MM.1S (cell line): ENCODE measurements around the gene GJA8.

Source experiments
- DNase-seq: peaks from one replicate; pipeline ENCODE4 v3.0.0-alpha.2; 2015
- H2AFZ ChIP-seq: fragments of 300-600 bp; sonication (generic); 2 replicates; pipeline ENCODE4 v1.6.0; 2016; ENCODE audit warnings: antibody characterized with exemption, low read length
- H3F3A ChIP-seq: fragments of 300-600 bp; sonication (generic); 2 replicates; pipeline ENCODE4 v1.6.1; 2016; ENCODE audit warnings: mild to moderate bottlenecking, antibody characterized with exemption, low read length, moderate library complexity, mixed read lengths; ENCODE audit not compliant: insufficient read depth
- H3K27ac ChIP-seq: fragments of 300-600 bp; sonication (generic); 2 replicates; pipeline ENCODE4 v1.5.1; 2016; ENCODE audit warnings: mild to moderate bottlenecking, low read length
- H3K27me3 ChIP-seq: fragments of 300-600 bp; sonication (generic); replicated peaks from 2 replicates; pipeline ENCODE4 v1.6.0; 2016; ENCODE audit warnings: low read length; ENCODE audit not compliant: insufficient read depth
- H3K36me3 ChIP-seq: fragments of 300-600 bp; sonication (generic); replicated peaks from 2 replicates; pipeline ENCODE4 v1.6.1; 2016; ENCODE audit warnings: mild to moderate bottlenecking, low read length, mixed read lengths; ENCODE audit not compliant: insufficient read depth
- H3K4me1 ChIP-seq: fragments of 300-600 bp; sonication (generic); 2 replicates; pipeline ENCODE4 v1.6.1; 2016; ENCODE audit warnings: low read length, mixed read lengths
- H3K4me2 ChIP-seq: fragments of 300-600 bp; sonication (generic); 2 replicates; pipeline ENCODE4 v1.6.0; 2016; ENCODE audit warnings: low read depth, low read length
- H3K4me3 ChIP-seq: fragments of 300-600 bp; sonication (generic); 2 replicates; pipeline ENCODE4 v1.5.1; 2016; ENCODE audit warnings: low read length, mixed read lengths
- H3K79me2 ChIP-seq: fragments of 300-600 bp; sonication (generic); 2 replicates; pipeline ENCODE4 v1.6.1; 2016; ENCODE audit warnings: mixed run types, low read length, mixed read lengths
- H3K9ac ChIP-seq: fragments of 300-600 bp; sonication (generic); 2 replicates; pipeline ENCODE4 v1.6.1; 2016; ENCODE audit warnings: low read length, mixed read lengths
- H3K9me2 ChIP-seq: fragments of 300-600 bp; sonication (generic); replicated peaks from 2 replicates; pipeline ENCODE4 v1.6.1; 2016; ENCODE audit warnings: mild to moderate bottlenecking, low read length, mixed read lengths; ENCODE audit not compliant: insufficient read depth
- H3K9me3 ChIP-seq: fragments of 300-600 bp; sonication (generic); replicated peaks from 2 replicates; pipeline ENCODE4 v1.6.1; 2016; ENCODE audit warnings: mild to moderate bottlenecking, low read length, mixed read lengths; ENCODE audit not compliant: insufficient read depth
- H4K20me1 ChIP-seq: fragments of 300-600 bp; sonication (generic); 2 replicates; pipeline ENCODE4 v1.6.1; 2016; ENCODE audit warnings: mild to moderate bottlenecking, low read length, moderate library complexity, mixed read lengths; ENCODE audit not compliant: insufficient read depth
- EZH2 ChIP-seq: fragments of 300-600 bp; sonication (generic); optimal IDR thresholded peaks from 2 replicates; pipeline ENCODE3; 2017; ENCODE audit warnings: low read depth, mild to moderate bottlenecking, antibody characterized with exemption, low read length, mixed read lengths
- EZH2phosphoT487 ChIP-seq: fragments of 300-600 bp; sonication (generic); IDR thresholded peaks from 2 replicates; pipeline ENCODE4 v1.6.1; 2018; ENCODE audit warnings: antibody characterized with exemption, low read length
- TF ChIP-seq, protein P1 (sequence below): fragments of 300-600 bp; sonication (generic); IDR thresholded peaks from 2 replicates; pipeline ENCODE4 v1.5.1; 2016; ENCODE audit warnings: antibody characterized with exemption, low read length, mixed read lengths

GJA8 gene

DNA sequence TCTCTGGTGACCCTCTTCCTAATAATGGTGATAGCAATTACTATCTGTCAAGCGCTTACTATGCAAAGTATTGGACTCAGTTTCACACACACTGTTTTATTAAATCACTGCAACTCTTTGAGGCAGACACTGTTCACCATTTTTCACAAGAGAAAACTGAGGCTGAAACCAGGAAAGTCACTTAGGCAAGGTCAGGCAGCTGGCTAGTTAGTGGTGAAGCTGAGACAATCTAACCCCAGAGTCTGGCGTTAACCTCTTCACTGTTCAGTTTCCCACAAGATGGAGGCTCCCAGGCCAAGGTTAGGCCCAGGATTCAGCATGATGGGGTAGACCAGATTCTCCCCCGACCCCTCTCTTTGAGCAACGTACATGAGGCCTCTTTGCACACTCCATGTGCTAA lies 4.8 kb upstream of the GJA8 start:
- Histone ChIP-seq H3F3A (no peaks in the 10 kb centered on the region), H3K27me3 (no peaks in the 10 kb centered on the region), H3K27ac (no peak overlapping the region), H3K4me2 (no peak overlapping the region), H3K4me1 (no peaks in the 10 kb centered on the region), H3K79me2 (no peaks in the 10 kb centered on the region), H4K20me1 (no peaks in the 10 kb centered on the region), H3K9ac (no peak overlapping the region), H3K36me3 (no peaks in the 10 kb centered on the region), H2AFZ (no peak overlapping the region), H3K9me3 (no peaks in the 10 kb centered on the region), H3K4me3 (no peak overlapping the region), H3K9me2 (no peaks in the 10 kb centered on the region)
- DNase-seq = no peak
- TF ChIP-seq, protein P1, sequence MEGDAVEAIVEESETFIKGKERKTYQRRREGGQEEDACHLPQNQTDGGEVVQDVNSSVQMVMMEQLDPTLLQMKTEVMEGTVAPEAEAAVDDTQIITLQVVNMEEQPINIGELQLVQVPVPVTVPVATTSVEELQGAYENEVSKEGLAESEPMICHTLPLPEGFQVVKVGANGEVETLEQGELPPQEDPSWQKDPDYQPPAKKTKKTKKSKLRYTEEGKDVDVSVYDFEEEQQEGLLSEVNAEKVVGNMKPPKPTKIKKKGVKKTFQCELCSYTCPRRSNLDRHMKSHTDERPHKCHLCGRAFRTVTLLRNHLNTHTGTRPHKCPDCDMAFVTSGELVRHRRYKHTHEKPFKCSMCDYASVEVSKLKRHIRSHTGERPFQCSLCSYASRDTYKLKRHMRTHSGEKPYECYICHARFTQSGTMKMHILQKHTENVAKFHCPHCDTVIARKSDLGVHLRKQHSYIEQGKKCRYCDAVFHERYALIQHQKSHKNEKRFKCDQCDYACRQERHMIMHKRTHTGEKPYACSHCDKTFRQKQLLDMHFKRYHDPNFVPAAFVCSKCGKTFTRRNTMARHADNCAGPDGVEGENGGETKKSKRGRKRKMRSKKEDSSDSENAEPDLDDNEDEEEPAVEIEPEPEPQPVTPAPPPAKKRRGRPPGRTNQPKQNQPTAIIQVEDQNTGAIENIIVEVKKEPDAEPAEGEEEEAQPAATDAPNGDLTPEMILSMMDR = no peak
- TF ChIP-seq EZH2phosphoT487 = no peak
- TF ChIP-seq EZH2 = no peak

DNA sequence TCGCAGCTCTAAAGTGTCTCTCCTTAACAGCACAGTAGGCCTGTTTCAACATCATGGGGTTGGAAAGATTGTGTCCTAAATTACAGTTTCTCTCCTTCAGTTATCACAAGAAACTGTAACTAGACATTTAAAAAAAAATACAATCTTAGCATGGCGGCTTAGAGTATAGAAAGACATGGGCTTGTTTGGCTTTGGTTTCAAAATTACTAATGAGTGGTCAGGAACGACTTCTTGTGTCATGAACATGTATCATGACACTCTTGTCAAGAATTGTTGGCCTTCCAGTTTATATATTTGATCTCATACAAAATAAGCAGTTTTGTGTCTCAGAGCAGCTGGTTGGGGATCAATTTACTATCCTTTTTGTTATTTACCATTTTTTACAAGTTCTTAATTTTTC lies 2.1 kb downstream of the GJA8 start:
- Histone ChIP-seq H3K4me3 (no peak overlapping the region), H3F3A (no peaks in the 10 kb centered on the region), H3K4me2 (no peak overlapping the region), H3K27me3 (no peaks in the 10 kb centered on the region), H3K36me3 (no peaks in the 10 kb centered on the region), H3K9me2 (no peaks in the 10 kb centered on the region), H3K4me1 (no peaks in the 10 kb centered on the region), H2AFZ (no peak overlapping the region), H3K79me2 (no peaks in the 10 kb centered on the region), H3K9me3 (no peaks in the 10 kb centered on the region), H3K27ac (no peak overlapping the region), H4K20me1 (no peaks in the 10 kb centered on the region), H3K9ac (no peak overlapping the region)
- TF ChIP-seq, protein P1 = no peak
- TF ChIP-seq EZH2 (no peak), EZH2phosphoT487 (no peak)
- no peak for DNase-seq

DNA sequence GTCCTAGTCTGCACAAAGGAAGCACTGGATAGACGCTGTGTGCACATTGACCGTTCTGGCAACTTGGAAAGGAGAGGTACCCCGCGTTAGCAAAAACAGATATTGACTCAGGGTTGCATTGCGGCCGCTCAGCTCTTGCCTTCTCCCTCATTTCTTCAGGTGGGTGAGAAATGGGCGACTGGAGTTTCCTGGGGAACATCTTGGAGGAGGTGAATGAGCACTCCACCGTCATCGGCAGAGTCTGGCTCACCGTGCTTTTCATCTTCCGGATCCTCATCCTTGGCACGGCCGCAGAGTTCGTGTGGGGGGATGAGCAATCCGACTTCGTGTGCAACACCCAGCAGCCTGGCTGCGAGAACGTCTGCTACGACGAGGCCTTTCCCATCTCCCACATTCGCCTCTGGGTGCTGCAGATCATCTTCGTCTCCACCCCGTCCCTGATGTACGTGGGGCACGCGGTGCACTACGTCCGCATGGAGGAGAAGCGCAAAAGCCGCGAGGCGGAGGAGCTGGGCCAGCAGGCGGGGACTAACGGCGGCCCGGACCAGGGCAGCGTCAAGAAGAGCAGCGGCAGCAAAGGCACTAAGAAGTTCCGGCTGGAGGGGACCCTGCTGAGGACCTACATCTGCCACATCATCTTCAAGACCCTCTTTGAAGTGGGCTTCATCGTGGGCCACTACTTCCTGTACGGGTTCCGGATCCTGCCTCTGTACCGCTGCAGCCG lies 5.4 kb downstream of the GJA8 start:
- no peaks in the 10 kb centered on the region for H3F3A ChIP-seq

More for the DNA sequence above, 5.4 kb downstream of the GJA8 start:
- no peak for DNase-seq
- Histone ChIP-seq H3K27me3 (no peaks in the 10 kb centered on the region), H4K20me1 (no peaks in the 10 kb centered on the region), H3K79me2 (no peaks in the 10 kb centered on the region), H2AFZ (no peak overlapping the region), H3K36me3 (no peaks in the 10 kb centered on the region), H3K4me1 (no peaks in the 10 kb centered on the region), H3K27ac (no peak overlapping the region), H3K9me3 (no peaks in the 10 kb centered on the region), H3K4me3 (no peak overlapping the region), H3K9me2 (no peaks in the 10 kb centered on the region), H3K9ac (no peak overlapping the region), H3K4me2 (no peak overlapping the region)
- no peak for TF ChIP-seq EZH2
- TF ChIP-seq, protein P1 = no peak
- TF ChIP-seq EZH2phosphoT487 = no peak
